OCI-LY7 (cell line): Measurements from ENCODE around the gene RAB8B. TPM values are rescaled to one million over a fixed set of nuclear protein-coding genes. Genes with fewer than 3 reads are reported as not detected.

Source experiments
- BruUV-seq: library from RNA; stranded (reverse); fragments of 400-500 nt; replicated peaks from 2 replicates; lab custom pipeline; 2021; lab: Mats Ljungman, UMichigan
- CTCF ChIA-PET: fragments of 300-600 bp; sonication (Branson Sonifier 250); formaldehyde crosslinking; loops from one replicate; lab custom pipeline; 2022; ENCODE audit warnings: antibody characterized with exemption; ENCODE audit not compliant: unreplicated experiment; lab: Charles Lee
- POLR2A ChIA-PET: fragments of 300-600 bp; sonication (Branson Sonifier 250); formaldehyde crosslinking; loops from one replicate; lab custom pipeline; 2022; ENCODE audit warnings: antibody characterized with exemption; lab: Charles Lee
- DNase-seq: peaks from one replicate; pipeline ENCODE4 v3.0.0-alpha.2; 2015; ENCODE audit warnings: low spot score
- H2AFZ ChIP-seq: fragments of 200-600 bp; sonication (generic), shearing (Covaris generic); 2 replicates; pipeline ENCODE4 v1.6.1; 2014; ENCODE audit warnings: mild to moderate bottlenecking, antibody characterized with exemption, low read length, moderate library complexity
- H3K27ac ChIP-seq: fragments of 200-600 bp; sonication (generic); 2 replicates; pipeline ENCODE4 v1.5.1; 2014; ENCODE audit warnings: mixed run types, low read depth, mild to moderate bottlenecking, moderate library complexity, low read length, inconsistent platforms; ENCODE audit not compliant: poor library complexity, severe bottlenecking
- H3K36me3 ChIP-seq: fragments of 200-600 bp; sonication (generic); 2 replicates; pipeline ENCODE4 v1.6.1; 2014; ENCODE audit warnings: mild to moderate bottlenecking, antibody characterized with exemption, low read length, moderate library complexity, mixed read lengths; ENCODE audit not compliant: insufficient read depth
- H3K4me1 ChIP-seq: fragments of 200-600 bp; sonication (generic); 2 replicates; pipeline ENCODE4 v1.5.1; 2014; ENCODE audit warnings: mild to moderate bottlenecking, low read length; ENCODE audit not compliant: insufficient read depth, poor library complexity, severe bottlenecking
- H3K4me2 ChIP-seq: fragments of 200-600 bp; sonication (generic); 2 replicates; pipeline ENCODE4 v1.6.1; 2014; ENCODE audit warnings: mild to moderate bottlenecking, low read length
- H3K4me3 ChIP-seq: fragments of 200-600 bp; sonication (generic); 2 replicates; pipeline ENCODE4 v1.5.1; 2014; ENCODE audit warnings: mild to moderate bottlenecking, low read depth, low read length; ENCODE audit not compliant: poor library complexity, severe bottlenecking
- H3K79me2 ChIP-seq: fragments of 200-600 bp; sonication (generic); 2 replicates; pipeline ENCODE4 v1.6.1; 2016; ENCODE audit warnings: low read depth, mild to moderate bottlenecking, low read length, moderate library complexity, mixed read lengths; ENCODE audit not compliant: insufficient read depth
- H3K9me2 ChIP-seq: fragments of 200-600 bp; sonication (generic); 2 replicates; pipeline ENCODE4 v1.6.1; 2016; ENCODE audit warnings: mild to moderate bottlenecking, low read length, mixed read lengths; ENCODE audit not compliant: insufficient read depth
- H3K9me3 ChIP-seq: fragments of 200-600 bp; sonication (generic); 2 replicates; pipeline ENCODE4 v1.6.1; 2014; ENCODE audit warnings: mild to moderate bottlenecking, mixed run types, low read length, mixed read lengths
- H4K20me1 ChIP-seq: fragments of 200-600 bp; sonication (generic); 2 replicates; pipeline ENCODE4 v1.6.1; 2014; ENCODE audit warnings: mild to moderate bottlenecking, antibody characterized with exemption, low read length, moderate library complexity, mixed read lengths; ENCODE audit not compliant: insufficient read depth
- EZH2phosphoT487 ChIP-seq: fragments of 200-600 bp; sonication (generic); IDR thresholded peaks from 2 replicates; pipeline ENCODE4 v1.6.1; 2018; ENCODE audit warnings: low read depth, borderline replicate concordance, mild to moderate bottlenecking, mixed run types, antibody characterized with exemption, low read length, moderate library complexity, mixed read lengths
- intact Hi-C: fragments of 100-400 bp; cut with micrococcal nuclease; formaldehyde crosslinking; loops from one replicate; pipeline ENCODE4 v1.10.0; 2022; ENCODE audit not compliant: unreplicated experiment
- total RNA-seq, 2 experiments: library from RNA; depleted of rRNA in 1 of 2; stranded (reverse); fragments of >200 nt in 1 of 2; shearing (Covaris generic) in 1 of 2; gene quantifications; 2 replicates each; pipeline ENCODE4 v1.2.3, GENCODE V29; 2014 to 2022
- TF ChIP-seq, protein P1 (sequence below): fragments of 200-600 bp; sonication (generic); conservative IDR thresholded peaks from 2 replicates; pipeline ENCODE4 v1.5.1; 2014; ENCODE audit warnings: mild to moderate bottlenecking, antibody characterized with exemption, low read length, moderate library complexity, mixed read lengths

The RAB8B gene
- total RNA-seq, 2 experiments from 2014 or later = 4.9 to 18.6 TPM

DNA sequence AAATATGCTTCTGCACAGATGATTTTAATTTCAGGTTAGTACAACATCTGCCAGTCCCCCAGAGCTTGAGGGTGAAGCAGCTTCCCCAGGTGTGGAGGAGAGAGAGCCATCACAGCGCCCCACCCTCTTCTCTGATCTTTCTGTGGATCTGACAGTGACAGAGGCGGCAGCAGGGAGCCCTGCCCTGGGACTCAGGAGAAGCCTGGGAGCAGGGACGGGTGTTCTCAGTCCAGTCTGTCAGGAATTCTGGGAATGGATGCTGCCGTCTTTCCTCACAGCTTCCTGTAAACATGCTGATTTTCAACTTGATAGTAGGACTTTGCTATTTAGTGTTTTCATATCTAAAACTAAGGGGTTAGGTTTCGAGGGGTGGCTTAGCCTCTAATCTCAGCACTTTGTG, 11.4 kb upstream of the RAB8B start:
- H3K9me2 ChIP-seq = no peaks in the 10 kb centered on the region
- no peak overlapping the region for H3K27ac ChIP-seq
- no peaks in the 10 kb centered on the region for H3K4me1 ChIP-seq
- no peak overlapping the region for H3K4me2 ChIP-seq
- TF ChIP-seq, protein P1, sequence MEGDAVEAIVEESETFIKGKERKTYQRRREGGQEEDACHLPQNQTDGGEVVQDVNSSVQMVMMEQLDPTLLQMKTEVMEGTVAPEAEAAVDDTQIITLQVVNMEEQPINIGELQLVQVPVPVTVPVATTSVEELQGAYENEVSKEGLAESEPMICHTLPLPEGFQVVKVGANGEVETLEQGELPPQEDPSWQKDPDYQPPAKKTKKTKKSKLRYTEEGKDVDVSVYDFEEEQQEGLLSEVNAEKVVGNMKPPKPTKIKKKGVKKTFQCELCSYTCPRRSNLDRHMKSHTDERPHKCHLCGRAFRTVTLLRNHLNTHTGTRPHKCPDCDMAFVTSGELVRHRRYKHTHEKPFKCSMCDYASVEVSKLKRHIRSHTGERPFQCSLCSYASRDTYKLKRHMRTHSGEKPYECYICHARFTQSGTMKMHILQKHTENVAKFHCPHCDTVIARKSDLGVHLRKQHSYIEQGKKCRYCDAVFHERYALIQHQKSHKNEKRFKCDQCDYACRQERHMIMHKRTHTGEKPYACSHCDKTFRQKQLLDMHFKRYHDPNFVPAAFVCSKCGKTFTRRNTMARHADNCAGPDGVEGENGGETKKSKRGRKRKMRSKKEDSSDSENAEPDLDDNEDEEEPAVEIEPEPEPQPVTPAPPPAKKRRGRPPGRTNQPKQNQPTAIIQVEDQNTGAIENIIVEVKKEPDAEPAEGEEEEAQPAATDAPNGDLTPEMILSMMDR = no peak
- TF ChIP-seq EZH2phosphoT487 = no peak
- no peak overlapping the region for H3K4me3 ChIP-seq
- no TSS peak for BruUV-seq
- ChIA-PET CTCF (no interaction called here), POLR2A (interaction anchor here (0.7 kb wide), 1 partner anchor 40 kb away, joined by 3 read pairs; no protein-coding TSS in a partner anchor)
- H3K9me3 ChIP-seq = no peaks in the 10 kb centered on the region
- no peaks in the 10 kb centered on the region for H4K20me1 ChIP-seq
- no peaks in the 10 kb centered on the region for H3K79me2 ChIP-seq
- intact Hi-C loops = no loop called here
- no peak for DNase-seq
- no peaks in the 10 kb centered on the region for H3K36me3 ChIP-seq
- H2AFZ ChIP-seq = no peak overlapping the region

DNA sequence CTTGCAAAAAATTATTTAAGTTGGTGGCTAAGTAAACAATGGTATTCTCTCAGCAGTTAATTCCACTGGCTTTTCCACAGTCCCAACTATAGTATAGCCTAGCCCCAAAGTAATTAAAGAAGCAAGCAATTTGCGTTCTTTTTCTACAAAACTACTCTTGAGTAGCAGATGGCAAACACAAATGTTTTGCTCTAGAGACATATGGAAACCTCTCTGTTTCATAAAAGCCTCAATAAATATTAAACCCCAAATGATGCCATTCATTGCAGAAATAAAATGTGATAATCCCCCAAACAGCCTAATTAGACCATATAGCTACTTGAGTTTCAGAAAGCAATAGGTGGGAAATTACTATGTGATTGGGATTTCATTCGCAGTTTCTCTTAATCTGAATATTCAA, 8.7 kb upstream of the RAB8B start:
- BruUV-seq = no TSS peak
- CTCF ChIA-PET = no interaction called here
- intact Hi-C loops = no loop called here
- Histone ChIP-seq H2AFZ (no peak overlapping the region), H3K36me3 (no peaks in the 10 kb centered on the region), H3K4me3 (no peak overlapping the region), H3K4me2 (no peak overlapping the region), H3K9me2 (no peaks in the 10 kb centered on the region), H3K9me3 (no peaks in the 10 kb centered on the region), H3K27ac (no peak overlapping the region), H4K20me1 (no peaks in the 10 kb centered on the region), H3K4me1 (no peaks in the 10 kb centered on the region), H3K79me2 (no peaks in the 10 kb centered on the region)
- TF ChIP-seq, protein P1 = no peak
- TF ChIP-seq EZH2phosphoT487 = no peak
- DNase-seq = no peak
- POLR2A ChIA-PET = interaction anchor here (0.5 kb wide), 1 partner anchor 1526 kb away, joined by 4 read pairs; no protein-coding TSS in a partner anchor

DNA sequence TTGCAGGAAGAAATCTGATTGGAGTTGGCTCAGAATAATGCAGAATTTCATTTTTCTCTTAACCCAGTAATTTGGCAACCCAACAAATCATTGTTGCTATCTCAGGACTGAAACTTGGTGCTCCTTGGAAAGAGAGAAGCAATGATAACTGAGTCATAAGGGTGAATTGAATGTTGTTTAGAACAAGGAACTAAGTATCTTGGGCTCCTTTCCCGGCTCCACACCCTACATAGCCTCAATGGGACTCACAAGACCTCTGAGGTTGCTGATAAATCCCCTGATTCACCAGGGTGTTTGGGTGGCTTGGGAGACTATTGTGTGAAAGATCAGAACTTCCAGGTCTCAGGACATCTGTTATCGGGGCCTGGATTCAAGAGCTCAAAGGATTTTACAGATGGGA, 7.8 kb upstream of the RAB8B start:
- Histone ChIP-seq H3K4me2 (no peak overlapping the region), H3K36me3 (no peaks in the 10 kb centered on the region), H3K27ac (no peak overlapping the region), H3K4me3 (no peak overlapping the region), H3K79me2 (no peaks in the 10 kb centered on the region), H3K9me2 (no peaks in the 10 kb centered on the region), H3K4me1 (no peaks in the 10 kb centered on the region), H3K9me3 (no peaks in the 10 kb centered on the region), H4K20me1 (no peaks in the 10 kb centered on the region), H2AFZ (no peak overlapping the region)
- POLR2A ChIA-PET = no interaction called here
- no peak for DNase-seq
- no peak for TF ChIP-seq EZH2phosphoT487
- intact Hi-C loops = no loop called here
- CTCF ChIA-PET = no interaction called here
- BruUV-seq = no TSS peak
